K562 (cell line): ENCODE measurements around the gene KIAA0825. TPM values are rescaled to one million over a fixed set of nuclear protein-coding genes. Genes with fewer than 3 reads are reported as not detected.

Experiments used
- ATAC-seq: fragments of 200-7000 bp; cut with Tn5 transposase; 3 replicates; pipeline ENCODE4 v1.9.1; 2020; ENCODE audit warnings: moderate library complexity
- BruUV-seq: library from RNA; stranded (reverse); fragments of 400-500 nt; replicated peaks from 2 replicates; lab custom pipeline; 2021; lab: Mats Ljungman, UMichigan
- CTCF ChIA-PET: fragments of 300-600 bp; formaldehyde crosslinking; extraction: SDS; loops from one replicate; lab custom pipeline; 2021; ENCODE audit warnings: low intra/inter-chr PET ratio; lab: Yijun Ruan, JAX
- POLR2A ChIA-PET: fragments of 300-600, 350-650 bp; sonication (Branson Sonifier 250); formaldehyde crosslinking; extraction: SDS; loops from one replicate; lab custom pipeline; 2021; ENCODE audit warnings: antibody characterized with exemption, inconsistent platforms; lab: Yijun Ruan, JAX
- DNase-seq, 4 experiments: peaks; one replicate each; pipeline versions ENCODE4 v3.0.0 to v3.0.0-alpha.2; 2011 to 2018; ENCODE audit warnings: low spot score in 3 of 4, mixed read lengths in 3 of 4; ENCODE audit errors: extremely low read depth in 1 of 4
- FAIRE-seq: peaks from 2 replicates; lab custom pipeline; 2011; peaks lifted over from hg19 to GRCh38; lab: Jason Lieb, UNC
- H2AFZ ChIP-seq: 2 replicates; pipeline ENCODE4 v1.6.0; 2011; ENCODE audit warnings: low read depth, low read length, control low read depth, inconsistent platforms
- H3K27ac ChIP-seq: fragments of 200-600 bp; 3 replicates; pipeline ENCODE4 v1.8.0; 2011; ENCODE audit warnings: low read depth, mild to moderate bottlenecking, control low read depth, inconsistent platforms, low read length, moderate library complexity, mixed read lengths; ENCODE audit errors: extremely low read depth
- H3K27me3 ChIP-seq, 2 experiments: fragments of 300-600 bp in 1 of 2; 2 replicates in 1 of 2; 3 replicates in 1 of 2; pipeline versions ENCODE4 v1.6.0 to v1.8.0; 2011; ENCODE audit warnings: inconsistent platforms in 2 of 2, low read length in 2 of 2, mild to moderate bottlenecking in 1 of 2, mixed read lengths in 1 of 2, moderate library complexity in 1 of 2; ENCODE audit not compliant: control insufficient read depth in 2 of 2, insufficient read depth in 2 of 2
- H3K36me3 ChIP-seq: fragments of 300-600 bp; 3 replicates; pipeline ENCODE4 v1.8.0; 2011; ENCODE audit warnings: mild to moderate bottlenecking, low read length, inconsistent platforms; ENCODE audit not compliant: control insufficient read depth, insufficient read depth
- H3K4me1 ChIP-seq, 2 experiments: fragments of 200-600 bp in 1 of 2; replicated peaks in 1 of 2; 2 replicates in 1 of 2; 3 replicates in 1 of 2; pipeline versions ENCODE4 v1.5.1 to v1.8.0; 2011; ENCODE audit warnings: inconsistent platforms in 2 of 2, low read length in 2 of 2, mild to moderate bottlenecking in 1 of 2, mixed read lengths in 1 of 2, moderate library complexity in 1 of 2; ENCODE audit not compliant: control insufficient read depth in 2 of 2, insufficient read depth in 2 of 2
- H3K4me2 ChIP-seq: 2 replicates; pipeline ENCODE4 v1.6.1; 2011; ENCODE audit warnings: low read length, control low read depth, inconsistent platforms, mixed read lengths; ENCODE audit not compliant: insufficient read depth
- H3K4me3 ChIP-seq: fragments of 200-600 bp; sonication (generic), shearing (Covaris generic); 2 replicates; pipeline ENCODE4 v1.5.1; 2016; ENCODE audit warnings: control low read depth, inconsistent platforms
- H3K79me2 ChIP-seq: fragments of 200-600 bp; 3 replicates; pipeline ENCODE4 v1.8.0; 2011; ENCODE audit warnings: low read length, inconsistent platforms; ENCODE audit not compliant: control insufficient read depth, insufficient read depth
- H3K9ac ChIP-seq, 2 experiments: 2 replicates each; pipeline versions ENCODE4 v1.6.0 to v1.6.1; 2011; ENCODE audit warnings: low read depth in 2 of 2, low read length in 2 of 2, control low read depth in 1 of 2, inconsistent platforms in 1 of 2, mild to moderate bottlenecking in 1 of 2, mixed read lengths in 1 of 2; ENCODE audit not compliant: insufficient read depth in 1 of 2
- H3K9me1 ChIP-seq: one replicate; pipeline ENCODE4 v1.6.0; 2011; ENCODE audit warnings: inconsistent platforms, mild to moderate bottlenecking, low read length, moderate library complexity; ENCODE audit not compliant: control insufficient read depth, insufficient read depth
- H3K9me3 ChIP-seq: replicated peaks from 2 replicates; pipeline ENCODE4 v1.5.1; 2011; ENCODE audit warnings: low read depth, low read length, inconsistent platforms; ENCODE audit not compliant: control insufficient read depth, insufficient read depth
- H4K20me1 ChIP-seq: replicated peaks from 2 replicates; pipeline ENCODE4 v1.6.1; 2011; ENCODE audit warnings: low read length, inconsistent platforms, mixed read lengths; ENCODE audit not compliant: control insufficient read depth, insufficient read depth
- GATA2 ChIP-seq: sonication (generic); formaldehyde crosslinking; IDR thresholded peaks from 2 replicates; pipeline ENCODE4 v1.4.0; 2020; ENCODE audit warnings: mild to moderate bottlenecking, missing genetic modification reagents
- HOMEZ ChIP-seq: fragments of 250-450 bp; sonication (Bioruptor Pico); IDR thresholded peaks from 2 replicates; pipeline ENCODE4 v1.4.0; 2020; ENCODE audit warnings: mild to moderate bottlenecking, moderate library complexity
- KAT8 ChIP-seq: fragments of 450-650 bp; IDR thresholded peaks from 2 replicates; pipeline ENCODE4 v1.6.1; 2016; ENCODE audit warnings: low read depth, mild to moderate bottlenecking
- MBD1 ChIP-seq: fragments of 250-450 bp; sonication (Bioruptor Pico); IDR thresholded peaks from 2 replicates; pipeline ENCODE4 v1.8.0; 2022; ENCODE audit warnings: inconsistent platforms
- MEIS2 ChIP-seq: fragments of 450-650 bp; IDR thresholded peaks from 2 replicates; pipeline ENCODE4 v1.6.1; 2014; ENCODE audit warnings: mild to moderate bottlenecking; ENCODE audit not compliant: partially characterized antibody
- NFRKB ChIP-seq: fragments of 450-650 bp; IDR thresholded peaks from 2 replicates; pipeline ENCODE4 v1.6.1; 2016; ENCODE audit warnings: low read depth
- PHF20 ChIP-seq: fragments of 450-650 bp; IDR thresholded peaks from 2 replicates; pipeline ENCODE4 v1.6.1; 2018; ENCODE audit not compliant: partially characterized antibody
- THRAP3 ChIP-seq: fragments of 450-650 bp; IDR thresholded peaks from 2 replicates; pipeline ENCODE4 v1.6.1; 2016; ENCODE audit warnings: mild to moderate bottlenecking, inconsistent platforms, borderline replicate concordance
- ZNF121 ChIP-seq: sonication (generic); formaldehyde crosslinking; conservative IDR thresholded peaks from 2 replicates; pipeline ENCODE4 v1.8.0; 2022; ENCODE audit warnings: missing genetic modification reagents
- ZNF583 ChIP-seq: fragments of 250-450 bp; sonication (Bioruptor Pico); IDR thresholded peaks from 2 replicates; pipeline ENCODE4 v1.4.0; 2020
- ZNF695 ChIP-seq: fragments of 450-650 bp; formaldehyde crosslinking; IDR thresholded peaks from 2 replicates; pipeline ENCODE4 v1.4.0; 2020; ENCODE audit warnings: mild to moderate bottlenecking, moderate library complexity
- WGBS: fragments of 100-300 bp; shearing (Covaris generic); methylation state at CpG from one replicate; pipeline ENCODE4 v1.1.6; 2016; ENCODE audit warnings: low coverage, mixed read lengths; ENCODE audit not compliant: insufficient coverage; ENCODE audit errors: missing lambda C conversion rate; 5-methylcytosine and 5-hydroxymethylcytosine counted together
- in situ Hi-C: fragments of 300-500 bp; cut with MboI; formaldehyde crosslinking; loops from 4 replicates; pipeline ENCODE4 v1.15.0; 2018; ENCODE audit warnings: inconsistent platforms, mixed read lengths
- intact Hi-C: fragments of 100-400 bp; cut with micrococcal nuclease; formaldehyde crosslinking; loops from 2 replicates; pipeline ENCODE4 v1.14.2; 2022
- polyA plus RNA-seq, 8 experiments: library from polyadenylated mRNA; depleted of rRNA in 4 of 8; stranded (reverse) in 5 of 8; unstranded in 3 of 8; fragments of >200 nt; fragmentation: Nextera tagmentation in 2 of 8; fragmentation: Illumina TruSeq in 1 of 8; extraction: Ambion mirVana in 2 of 8; extraction: Trizol in 1 of 8; gene quantifications; 2 replicates each; pipeline versions ENCODE4 v1.2.1 to v1.2.3, GENCODE V29; 2011 to 2014; ENCODE audit warnings: inconsistent platforms in 1 of 8, missing spikeins in 1 of 8
- total RNA-seq, 7 experiments: library from RNA; depleted of rRNA in 6 of 7; stranded (reverse); fragments of >200 nt in 6 of 7; fragmentation: Illumina TruSeq in 2 of 7; extraction: Trizol in 2 of 7; gene quantifications; 2 replicates each; pipeline versions ENCODE4 v1.2.1 to v1.2.3, GENCODE V29; 2011 to 2021; ENCODE audit warnings: low replicate concordance in 1 of 7

The KIAA0825 gene
- total and polyA plus RNA-seq, 9 of the 15 experiments (the other 6 are each of a cell fraction or from before 2014, with no cell fraction given) = 0.05 to 0.36 (median 0.16) TPM; not detected in 1

- ATAC-seq = no peak
These were observed 241.6 kb downstream of the KIAA0825 start for GRCh38 chr5:94376672-94377345.

GRCh38 chr5:94375801-94376200 is 242.6 kb downstream of the KIAA0825 start:
- Histone ChIP-seq H3K9me3 (no peaks in the 10 kb centered on the region), H3K4me3 (no peak overlapping the region), H3K9ac (no peak overlapping the region), H3K9me1 (no peaks in the 10 kb centered on the region), H3K27ac (no peak overlapping the region), H3K36me3 (no peaks in the 10 kb centered on the region), H3K27me3 (no peaks in the 10 kb centered on the region), H3K79me2 (no peaks in the 10 kb centered on the region), H4K20me1 (no peaks in the 10 kb centered on the region), H3K4me1 (no peaks in the 10 kb centered on the region), H3K4me2 (no peak overlapping the region), H2AFZ (no peak overlapping the region)
- no TSS peak for BruUV-seq
- in situ Hi-C loops (no loop called here), intact Hi-C loops (no loop called here)
- ChIA-PET POLR2A (interaction anchor here (0.6 kb wide), 1 partner anchor 793 kb away, joined by 3 read pairs; the partner anchor contains the start of gene NR2F1), CTCF (no interaction called here)
- DNase-seq (no peak), ATAC-seq (no peak), FAIRE-seq (no peak)
- WGBS = 4% methylated on average over 2 of the region's 2 CpGs
- TF ChIP-seq MBD1 (CRISPR knock-in tag) (no peak), KAT8 (no peak), THRAP3 (no peak), ZNF695 (CRISPR knock-in tag) (no peak), GATA2 (CRISPR knock-in tag) (no peak), MEIS2 (no peak), HOMEZ (CRISPR knock-in tag) (no peak), ZNF583 (CRISPR knock-in tag) (no peak), PHF20 (no peak)

More at GRCh38 chr5:94376672-94377345, 241.6 kb downstream of the KIAA0825 start:
- H3K9ac ChIP-seq = no peak overlapping the region
- no peaks in the 10 kb centered on the region for H3K79me2 ChIP-seq
- H3K36me3 ChIP-seq = no peaks in the 10 kb centered on the region
- H3K9me3 ChIP-seq = no peaks in the 10 kb centered on the region
- no peaks in the 10 kb centered on the region for H3K4me1 ChIP-seq
- H4K20me1 ChIP-seq = no peaks in the 10 kb centered on the region
- no peak for FAIRE-seq
- intact Hi-C loops (no loop called here), in situ Hi-C loops (no loop called here)
- no peaks in the 10 kb centered on the region for H3K9me1 ChIP-seq
- no peaks in the 10 kb centered on the region for H3K27me3 ChIP-seq
- H3K4me2 ChIP-seq = no peak overlapping the region
- H3K4me3 ChIP-seq = no peak overlapping the region
- POLR2A ChIA-PET = interaction anchor here (0.6 kb wide), 1 partner anchor 794 kb away, joined by 3 read pairs; the partner anchor contains the start of gene NR2F1
- TF ChIP-seq ZNF121 (CRISPR knock-in tag) (no peak), NFRKB (no peak)
- BruUV-seq = no TSS peak
- WGBS = 4% methylated on average over 4 of the region's 4 CpGs
- no peak overlapping the region for H3K27ac ChIP-seq
- no peak overlapping the region for H2AFZ ChIP-seq
- CTCF ChIA-PET = no interaction called here
- no peak for DNase-seq
